GM15510 (cell line): ENCODE results near the gene GPATCH8.

Source experiments
- POLR2A ChIP-seq: IDR thresholded peaks from 3 replicates; pipeline ENCODE4 v1.6.1; 2011; ENCODE audit warnings: borderline replicate concordance; ENCODE audit not compliant: insufficient read length; ENCODE audit errors: extremely low read depth

Gene GPATCH8

GRCh38 chr17:44396946-44397345, 106.3 kb downstream of the GPATCH8 start:
- no peak for TF ChIP-seq POLR2A

DNA sequence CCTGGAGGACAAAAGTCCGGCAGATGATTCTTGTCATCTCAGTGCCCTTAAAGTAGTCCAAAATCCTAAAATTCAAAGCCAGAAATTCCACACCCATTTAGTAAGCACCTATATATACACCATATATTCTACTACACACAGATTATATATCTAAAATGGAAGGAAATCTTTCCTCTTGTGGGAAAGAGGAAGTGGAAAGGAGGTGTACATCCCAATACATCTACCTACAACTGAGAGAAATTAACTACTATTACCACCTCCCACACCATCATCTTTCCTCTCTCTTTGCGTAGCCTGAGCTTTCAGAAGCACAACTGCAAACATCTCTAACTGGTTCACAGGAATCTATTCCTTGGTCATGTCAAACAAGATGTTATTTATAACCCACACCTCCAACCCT, 108.4 kb downstream of the GPATCH8 start:
- TF ChIP-seq POLR2A: no peak

GRCh38 chr17:44390250-44390870, 112.8 kb downstream of the GPATCH8 start:
- TF ChIP-seq POLR2A: no peak

DNA sequence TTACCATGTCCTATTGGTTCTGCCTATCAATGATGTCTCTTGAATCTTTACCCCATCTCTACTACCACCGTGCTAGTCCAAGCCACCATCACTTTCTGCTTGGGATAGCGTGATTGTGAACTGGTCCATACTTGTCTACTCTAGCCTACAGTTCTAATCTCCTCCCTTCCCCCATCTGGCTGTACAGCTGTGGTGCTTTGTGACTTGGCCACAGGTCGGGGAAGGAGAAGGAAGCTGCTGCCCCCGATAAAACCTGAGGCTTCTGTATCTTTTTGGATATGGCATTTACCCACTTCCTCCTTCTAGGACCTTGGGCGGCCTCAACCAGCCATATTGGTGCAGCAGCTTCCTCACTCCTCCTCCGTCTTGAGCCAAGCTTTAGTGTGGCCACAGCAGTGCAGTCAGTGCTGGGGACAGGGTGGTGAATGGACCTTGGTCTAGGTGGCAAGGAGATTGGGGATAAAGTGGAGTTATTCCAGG, 113.4 kb downstream of the GPATCH8 start:
- TF ChIP-seq POLR2A: no peak

- TF ChIP-seq POLR2A: no peak
Observed at GRCh38 chr17:44389281-44389680, 113.9 kb downstream of the GPATCH8 start, which contains the start of gene ITGA2B. ITGA2B (minus strand) TSS chr17:44389649; CDS start chr17:44389473, 176 bp downstream.

DNA sequence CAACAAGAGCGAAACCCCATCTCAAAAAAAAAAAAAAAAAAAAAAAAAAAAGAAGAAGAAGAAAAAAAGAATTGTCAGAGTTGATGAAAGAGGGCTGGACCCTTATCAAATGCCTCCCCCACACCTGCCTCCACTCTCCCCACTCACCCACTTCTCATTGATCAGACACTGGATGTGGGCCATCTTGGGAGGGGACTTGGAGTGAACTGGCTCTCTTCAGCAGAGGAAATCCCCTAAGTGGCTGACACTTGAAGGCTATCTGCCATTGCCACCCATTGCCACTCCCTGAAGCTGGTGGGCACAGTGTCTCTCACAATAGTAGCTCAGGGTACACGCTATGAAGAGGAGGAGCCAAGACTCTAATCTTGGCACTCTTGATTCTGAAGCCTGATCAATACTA, 115.4 kb downstream of the GPATCH8 start:
- no peak for TF ChIP-seq POLR2A

- TF ChIP-seq POLR2A: no peak
Observed at GRCh38 chr17:44386182-44386525, 117.1 kb downstream of the GPATCH8 start.

- TF ChIP-seq POLR2A: no peak
Observed at GRCh38 chr17:44385287-44386181, 117.7 kb downstream of the GPATCH8 start.

DNA sequence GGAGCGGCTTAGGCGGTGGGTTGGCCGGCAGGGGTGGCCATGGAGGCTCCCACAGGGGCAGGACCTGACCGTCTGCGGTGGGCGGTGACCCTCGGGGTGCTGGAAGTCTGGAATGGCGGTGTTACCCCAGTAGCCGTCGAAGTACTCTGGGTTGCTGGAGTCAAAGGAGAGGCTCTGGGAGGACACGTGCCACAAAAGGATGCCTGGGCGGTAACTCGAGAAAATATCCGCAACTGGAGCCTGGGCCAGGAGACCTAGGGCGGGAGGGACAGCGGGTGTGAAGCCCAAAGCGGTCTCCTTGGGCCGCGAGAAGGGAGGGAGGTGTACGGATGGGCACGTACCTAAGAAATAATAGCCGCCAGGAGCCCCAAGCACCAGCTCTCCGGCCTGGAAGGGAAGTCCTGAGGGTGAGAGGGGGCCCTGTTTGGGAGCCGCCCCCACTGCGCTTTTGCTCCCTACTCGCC, 118.4 kb downstream of the GPATCH8 start:
- no peak for TF ChIP-seq POLR2A

DNA sequence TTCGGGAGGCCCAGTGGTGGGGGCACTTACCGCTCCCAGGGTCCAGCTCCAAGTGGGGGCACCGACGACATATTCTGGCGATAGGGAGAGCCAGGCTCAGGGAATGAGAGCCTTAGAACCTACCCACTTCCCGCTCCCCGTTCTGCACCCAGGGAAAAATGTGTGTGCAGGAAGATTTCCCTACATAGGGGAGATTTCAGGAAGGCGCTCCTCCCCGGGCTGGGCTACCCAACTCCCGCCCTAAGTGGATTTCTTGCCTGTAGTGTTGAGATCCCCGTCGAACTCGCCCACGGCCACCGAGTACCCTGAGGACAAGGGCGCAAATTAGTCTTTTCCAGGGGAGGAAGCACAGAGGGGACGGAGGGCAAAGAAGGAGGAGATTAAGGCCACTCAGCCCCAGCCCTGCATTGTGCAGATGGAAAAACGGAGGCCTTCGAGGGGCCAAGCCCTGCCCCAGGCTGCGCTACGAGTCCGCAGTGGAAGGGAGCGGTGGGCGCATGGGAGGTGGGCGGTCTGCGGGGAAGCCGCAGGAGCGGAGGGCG, 118.9 kb downstream of the GPATCH8 start:
- TF ChIP-seq POLR2A: no peak

DNA sequence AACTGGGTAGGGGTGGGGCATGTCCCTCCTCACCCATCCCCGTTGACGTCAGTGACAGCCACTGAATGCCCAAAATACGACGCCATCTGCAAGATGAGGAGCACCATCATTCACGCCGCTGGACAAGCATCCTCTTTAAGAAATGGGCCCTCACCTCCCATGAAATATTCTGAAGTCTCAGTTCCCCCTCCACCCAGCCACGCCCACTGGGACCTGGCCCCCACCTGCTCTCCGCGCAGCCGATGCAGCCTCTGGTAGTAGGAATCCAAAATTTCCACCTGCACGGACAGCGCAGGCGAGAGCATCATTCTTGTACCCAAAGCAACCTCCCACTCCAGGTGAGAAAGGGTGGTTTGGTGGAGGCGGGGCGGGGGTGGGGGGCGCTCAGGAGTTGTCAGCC, 119.3 kb downstream of the GPATCH8 start:
- TF ChIP-seq POLR2A: no peak

DNA sequence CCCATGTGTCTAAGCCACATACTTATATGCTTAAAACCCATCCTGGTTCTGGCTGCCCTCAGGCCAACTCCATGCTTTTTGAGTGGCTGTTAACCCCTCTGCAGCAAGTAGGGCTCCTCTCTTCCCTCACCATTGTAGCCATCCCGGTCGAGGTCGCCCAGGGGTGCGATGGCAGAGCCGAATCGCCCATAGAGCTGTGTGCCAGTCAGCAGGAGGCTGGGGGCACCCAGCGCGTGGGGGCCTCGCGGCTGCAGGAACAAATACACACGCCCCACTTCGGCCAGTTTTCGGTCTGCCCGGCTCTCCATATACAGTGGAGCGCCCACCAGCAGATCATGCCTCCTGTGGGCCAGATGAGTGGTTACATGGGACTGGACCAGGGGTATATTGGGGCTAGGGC, 119.8 kb downstream of the GPATCH8 start:
- no peak for TF ChIP-seq POLR2A

GRCh38 chr17:44382917-44383316, 120.3 kb downstream of the GPATCH8 start:
- TF ChIP-seq POLR2A: no peak

DNA sequence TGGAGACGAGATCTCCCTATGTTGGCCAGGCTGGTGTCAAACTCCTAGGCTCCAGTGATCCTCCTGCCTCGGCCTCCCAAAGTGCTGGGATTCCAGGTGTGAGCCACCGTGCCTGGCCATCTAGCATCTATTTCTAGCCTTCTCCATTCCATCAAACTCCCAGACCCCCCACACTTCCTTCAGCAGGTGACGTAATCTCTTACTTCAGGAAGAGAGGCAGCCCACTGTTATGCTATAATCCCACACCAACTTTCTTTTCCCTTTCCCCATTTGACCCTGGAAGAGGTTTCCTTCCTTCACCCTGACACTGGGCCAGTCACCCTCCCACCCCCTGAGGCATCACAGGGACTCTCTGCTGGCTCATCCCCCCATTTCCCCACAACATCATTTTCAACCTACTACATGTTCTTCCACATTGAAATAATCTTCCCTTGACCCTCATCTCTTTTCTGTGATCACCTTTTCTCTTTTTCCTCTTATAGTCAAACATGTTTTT, 121.3 kb downstream of the GPATCH8 start:
- TF ChIP-seq POLR2A: no peak

DNA sequence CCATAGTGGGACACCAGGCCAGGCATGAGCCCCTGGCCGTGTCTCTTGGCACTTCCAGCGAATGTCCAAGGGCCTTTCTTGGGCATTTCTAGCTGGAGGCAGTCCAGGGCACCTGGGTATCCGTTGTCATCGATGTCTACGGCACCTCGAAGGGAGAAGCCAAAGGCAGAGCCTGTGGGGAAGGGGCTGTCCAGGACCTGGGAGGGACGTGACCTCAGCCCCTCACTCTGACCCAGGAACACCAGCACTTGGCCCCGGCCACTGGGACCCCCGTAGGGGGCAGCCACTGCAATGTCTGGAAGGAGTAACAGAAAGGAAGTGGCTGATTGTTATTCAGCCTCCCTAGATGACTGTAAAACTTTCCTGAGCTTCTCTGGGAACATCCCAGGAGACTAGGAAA, 122.4 kb downstream of the GPATCH8 start:
- no peak for TF ChIP-seq POLR2A

DNA sequence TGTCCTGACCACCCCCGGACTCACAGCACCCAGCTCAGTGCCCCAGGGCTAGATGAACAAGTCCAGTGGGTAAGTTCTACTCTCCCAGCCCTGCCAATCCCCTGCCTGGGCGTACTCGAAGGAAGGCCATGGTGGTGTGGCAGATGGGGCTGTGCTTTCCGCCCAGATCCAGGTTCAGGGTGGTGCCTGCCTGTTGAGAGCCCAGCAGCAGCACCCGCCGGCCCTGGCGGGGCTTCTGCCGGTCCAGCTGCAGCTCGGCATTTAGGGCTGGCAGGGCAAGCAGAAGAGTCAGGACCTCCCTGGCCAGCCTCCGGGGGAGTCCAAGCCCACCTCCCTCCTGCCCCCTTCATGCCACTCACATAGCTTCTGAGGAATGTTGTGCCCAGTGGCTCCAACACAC, 123.3 kb downstream of the GPATCH8 start:
- no peak for TF ChIP-seq POLR2A

GRCh38 chr17:44378171-44378705, 125.0 kb downstream of the GPATCH8 start:
- TF ChIP-seq POLR2A: no peak
